ENCODE data around the gene ST3GAL3.

GRCh38 chr1:43706598-43707189, 642 bp upstream of the ST3GAL3 start:
- TF ChIP-seq, protein P1, sequence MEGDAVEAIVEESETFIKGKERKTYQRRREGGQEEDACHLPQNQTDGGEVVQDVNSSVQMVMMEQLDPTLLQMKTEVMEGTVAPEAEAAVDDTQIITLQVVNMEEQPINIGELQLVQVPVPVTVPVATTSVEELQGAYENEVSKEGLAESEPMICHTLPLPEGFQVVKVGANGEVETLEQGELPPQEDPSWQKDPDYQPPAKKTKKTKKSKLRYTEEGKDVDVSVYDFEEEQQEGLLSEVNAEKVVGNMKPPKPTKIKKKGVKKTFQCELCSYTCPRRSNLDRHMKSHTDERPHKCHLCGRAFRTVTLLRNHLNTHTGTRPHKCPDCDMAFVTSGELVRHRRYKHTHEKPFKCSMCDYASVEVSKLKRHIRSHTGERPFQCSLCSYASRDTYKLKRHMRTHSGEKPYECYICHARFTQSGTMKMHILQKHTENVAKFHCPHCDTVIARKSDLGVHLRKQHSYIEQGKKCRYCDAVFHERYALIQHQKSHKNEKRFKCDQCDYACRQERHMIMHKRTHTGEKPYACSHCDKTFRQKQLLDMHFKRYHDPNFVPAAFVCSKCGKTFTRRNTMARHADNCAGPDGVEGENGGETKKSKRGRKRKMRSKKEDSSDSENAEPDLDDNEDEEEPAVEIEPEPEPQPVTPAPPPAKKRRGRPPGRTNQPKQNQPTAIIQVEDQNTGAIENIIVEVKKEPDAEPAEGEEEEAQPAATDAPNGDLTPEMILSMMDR (conservative IDR thresholded peaks at IDR 0.05): no peak
- no peak for TF ChIP-seq EZH2 (IDR thresholded peaks at IDR 0.05; ENCODE audit: low read depth)

Data from PC-9 (cell line).